Hepatocyte (in vitro differentiated cells): ENCODE data around the gene SCGB2B2. TPM values are rescaled to one million over a fixed set of nuclear protein-coding genes. Genes with fewer than 3 reads are reported as not detected.
"Not testable (repeated sequence)": the region's sequence is repeated elsewhere in the genome, so short reads cannot be mapped to it uniquely, and the experiment has no call there.

Experiments used
- DNase-seq: peaks from one replicate; pipeline ENCODE4 v3.0.0-alpha.2; 2016; ENCODE audit warnings: low spot score
- H2AFZ ChIP-seq: fragments of 200-600 bp; sonication (generic); 2 replicates; pipeline ENCODE4 v1.6.0; 2016; ENCODE audit warnings: antibody characterized with exemption, mild to moderate bottlenecking
- H3K27ac ChIP-seq: fragments of 200-600 bp; sonication (generic); 2 replicates; pipeline ENCODE4 v1.5.1; 2016; ENCODE audit warnings: mild to moderate bottlenecking
- H3K27me3 ChIP-seq: fragments of 200-600 bp; sonication (generic); 2 replicates; pipeline ENCODE4 v1.6.1; 2016
- H3K36me3 ChIP-seq: fragments of 200-600 bp; sonication (generic); replicated peaks from 2 replicates; pipeline ENCODE4 v1.5.1; 2016; ENCODE audit warnings: low read depth; ENCODE audit not compliant: insufficient read depth
- H3K4me1 ChIP-seq: fragments of 200-600 bp; sonication (generic); 2 replicates; pipeline ENCODE4 v1.5.1; 2016; ENCODE audit warnings: mild to moderate bottlenecking, moderate library complexity; ENCODE audit not compliant: insufficient read depth
- H3K4me2 ChIP-seq: fragments of 200-600 bp; sonication (generic); 2 replicates; pipeline ENCODE4 v1.6.0; 2016
- H3K4me3 ChIP-seq: fragments of 200-600 bp; sonication (generic); 2 replicates; pipeline ENCODE4 v1.5.1; 2016; ENCODE audit warnings: mild to moderate bottlenecking
- H3K79me2 ChIP-seq: fragments of 200-600 bp; sonication (generic); 2 replicates; pipeline ENCODE4 v1.6.0; 2017; ENCODE audit warnings: mild to moderate bottlenecking
- H3K9me2 ChIP-seq: fragments of 200-600 bp; sonication (generic); replicated peaks from 2 replicates; pipeline ENCODE4 v1.6.0; 2017; ENCODE audit warnings: mild to moderate bottlenecking; ENCODE audit not compliant: insufficient read depth
- H3K9me3 ChIP-seq: fragments of 200-600 bp; sonication (generic); 2 replicates; pipeline ENCODE4 v1.5.1; 2016; ENCODE audit warnings: low read depth, mild to moderate bottlenecking
- H4K20me1 ChIP-seq: fragments of 200-600 bp; sonication (generic); 2 replicates; pipeline ENCODE4 v1.6.0; 2016; ENCODE audit warnings: mild to moderate bottlenecking; ENCODE audit not compliant: insufficient read depth, poor library complexity, severe bottlenecking
- EZH2 ChIP-seq: fragments of 200-600 bp; sonication (generic); IDR thresholded peaks from 2 replicates; pipeline ENCODE4 v1.6.1; 2016; ENCODE audit warnings: antibody characterized with exemption, mild to moderate bottlenecking, borderline replicate concordance
- EZH2phosphoT487 ChIP-seq: fragments of 200-600 bp; sonication (generic); IDR thresholded peaks from one replicate; pipeline ENCODE4 v1.6.1; 2018; ENCODE audit warnings: antibody characterized with exemption, mild to moderate bottlenecking, low read depth, moderate library complexity; ENCODE audit not compliant: unreplicated experiment, severe bottlenecking
- WGBS: methylation state at CpG from one replicate; pipeline ENCODE4 v1.1.6; 2016; ENCODE audit warnings: low lambda C conversion rate; ENCODE audit errors: missing lambda C conversion rate; 5-methylcytosine and 5-hydroxymethylcytosine counted together
- polyA plus RNA-seq: library from polyadenylated mRNA; unstranded; fragments of >200 nt; fragmentation: Nextera tagmentation; extraction: Ambion mirVana; gene quantifications from 2 replicates; pipeline ENCODE4 v1.2.1, GENCODE V29; 2016
- total RNA-seq: library from RNA; depleted of rRNA; stranded (reverse); fragments of >200 nt; gene quantifications from 2 replicates; pipeline ENCODE4 v1.2.3, GENCODE V29; 2014
- TF ChIP-seq, protein P1 (sequence below): fragments of 200-600 bp; sonication (generic); IDR thresholded peaks from 2 replicates; pipeline ENCODE4 v1.5.1; 2016; ENCODE audit warnings: antibody characterized with exemption, mild to moderate bottlenecking; ENCODE audit not compliant: poor library complexity

SCGB2B2 gene
- total and polyA plus RNA-seq, 2 experiments from 2014 or later: 0.13 TPM; not detected in 1

DNA sequence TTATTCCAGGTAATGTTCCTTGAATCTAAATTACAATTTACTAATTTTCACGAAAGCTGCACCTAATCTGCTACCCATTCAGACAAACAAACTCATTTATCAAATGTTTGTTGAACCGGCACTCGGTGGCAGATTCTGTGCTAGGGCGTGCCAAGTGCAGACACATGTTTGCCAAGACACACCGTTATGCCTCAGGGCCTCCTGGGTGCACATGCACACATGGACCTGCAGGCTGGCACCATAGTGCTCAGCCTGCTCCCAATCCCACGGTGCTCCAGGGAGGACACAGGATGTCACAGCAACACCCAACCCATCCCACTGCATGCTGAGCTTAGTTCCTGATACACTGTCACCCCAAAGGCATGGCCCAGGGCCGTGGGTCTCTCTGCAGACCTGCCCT is 7.7 kb downstream of the SCGB2B2 start:
- Histone ChIP-seq H3K9me2 (no peaks in the 10 kb centered on the region), H3K4me1 (peaks cover 5% of the 10 kb centered on the region), H3K4me3 (no peak overlapping the region), H4K20me1 (no peaks in the 10 kb centered on the region), H3K36me3 (no peaks in the 10 kb centered on the region), H2AFZ (no peak overlapping the region), H3K9me3 (no peaks in the 10 kb centered on the region), H3K4me2 (no peak overlapping the region), H3K79me2 (no peaks in the 10 kb centered on the region), H3K27me3 (no peaks in the 10 kb centered on the region), H3K27ac (no peak overlapping the region)
- 93% methylated on average over 7 of the region's 7 CpGs for WGBS
- DNase-seq: no peak
- TF ChIP-seq, protein P1, sequence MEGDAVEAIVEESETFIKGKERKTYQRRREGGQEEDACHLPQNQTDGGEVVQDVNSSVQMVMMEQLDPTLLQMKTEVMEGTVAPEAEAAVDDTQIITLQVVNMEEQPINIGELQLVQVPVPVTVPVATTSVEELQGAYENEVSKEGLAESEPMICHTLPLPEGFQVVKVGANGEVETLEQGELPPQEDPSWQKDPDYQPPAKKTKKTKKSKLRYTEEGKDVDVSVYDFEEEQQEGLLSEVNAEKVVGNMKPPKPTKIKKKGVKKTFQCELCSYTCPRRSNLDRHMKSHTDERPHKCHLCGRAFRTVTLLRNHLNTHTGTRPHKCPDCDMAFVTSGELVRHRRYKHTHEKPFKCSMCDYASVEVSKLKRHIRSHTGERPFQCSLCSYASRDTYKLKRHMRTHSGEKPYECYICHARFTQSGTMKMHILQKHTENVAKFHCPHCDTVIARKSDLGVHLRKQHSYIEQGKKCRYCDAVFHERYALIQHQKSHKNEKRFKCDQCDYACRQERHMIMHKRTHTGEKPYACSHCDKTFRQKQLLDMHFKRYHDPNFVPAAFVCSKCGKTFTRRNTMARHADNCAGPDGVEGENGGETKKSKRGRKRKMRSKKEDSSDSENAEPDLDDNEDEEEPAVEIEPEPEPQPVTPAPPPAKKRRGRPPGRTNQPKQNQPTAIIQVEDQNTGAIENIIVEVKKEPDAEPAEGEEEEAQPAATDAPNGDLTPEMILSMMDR: no peak
- TF ChIP-seq EZH2 (no peak), EZH2phosphoT487 (no peak)

DNA sequence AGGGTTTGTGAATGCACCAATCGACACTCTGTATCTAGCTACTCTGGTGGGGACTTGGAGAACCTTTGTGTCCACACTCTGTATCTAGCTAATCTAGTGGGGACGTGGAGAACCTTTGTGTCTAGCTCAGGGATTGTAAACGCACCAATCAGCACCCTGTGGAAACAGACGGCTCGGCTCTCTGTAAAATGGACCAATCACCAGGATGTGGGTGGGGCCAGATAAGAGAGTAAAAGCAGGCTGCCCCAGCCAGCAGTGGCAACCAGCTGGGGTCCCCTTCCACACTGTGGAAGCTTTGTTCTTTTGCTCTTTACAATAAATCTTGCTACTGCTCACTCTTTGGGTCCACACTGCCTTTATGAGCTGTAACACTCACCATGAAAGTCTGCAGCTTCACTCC is 8.3 kb downstream of the SCGB2B2 start:
- H3K4me2 ChIP-seq, H3K27me3 ChIP-seq, H3K36me3 ChIP-seq, H3K4me1 ChIP-seq, H2AFZ ChIP-seq, DNase-seq, H3K9me3 ChIP-seq, H3K4me3 ChIP-seq, H3K79me2 ChIP-seq, H3K27ac ChIP-seq, H3K9me2 ChIP-seq, H4K20me1 ChIP-seq: not testable (repeated sequence)
- WGBS: 86% methylated on average over 5 of the region's 5 CpGs

DNA sequence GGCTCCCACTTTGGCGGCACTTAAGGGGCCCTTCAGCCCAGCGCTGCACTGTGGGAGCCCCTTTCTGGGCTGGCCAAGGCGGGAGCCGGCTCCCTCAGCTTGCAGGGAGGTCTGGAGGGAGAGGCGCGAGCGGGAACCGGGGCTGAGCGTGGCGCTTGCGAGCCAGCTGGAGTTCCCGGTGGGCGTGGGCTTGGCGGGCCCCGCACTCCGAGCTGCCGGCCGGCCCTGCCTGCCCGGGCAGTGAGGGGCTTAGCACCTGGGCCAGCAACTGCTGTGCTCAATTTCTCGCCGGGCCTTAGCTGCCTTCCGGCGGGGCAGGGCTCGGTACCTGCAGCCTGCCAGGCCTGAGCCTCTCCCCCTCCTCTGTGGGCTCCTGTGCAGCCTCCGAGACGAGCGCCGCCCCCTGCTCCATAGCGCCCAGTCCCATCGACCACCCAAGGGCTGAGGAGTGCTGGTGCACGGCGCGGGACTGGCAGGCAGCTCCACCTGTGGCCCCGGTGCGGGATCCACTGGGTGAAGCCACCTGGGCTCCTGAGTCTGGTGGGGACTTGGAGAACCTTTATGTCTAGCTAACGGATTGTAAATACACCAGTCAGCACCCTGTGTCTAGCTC is 8.8 kb downstream of the SCGB2B2 start:
- DNase-seq, H3K36me3 ChIP-seq, H4K20me1 ChIP-seq, H3K9me3 ChIP-seq, H2AFZ ChIP-seq, H3K4me1 ChIP-seq, H3K27me3 ChIP-seq, H3K79me2 ChIP-seq, H3K4me2 ChIP-seq, H3K4me3 ChIP-seq, H3K27ac ChIP-seq, H3K9me2 ChIP-seq: not testable (repeated sequence)
- 97% methylated on average over 35 of the region's 36 CpGs for WGBS

DNA sequence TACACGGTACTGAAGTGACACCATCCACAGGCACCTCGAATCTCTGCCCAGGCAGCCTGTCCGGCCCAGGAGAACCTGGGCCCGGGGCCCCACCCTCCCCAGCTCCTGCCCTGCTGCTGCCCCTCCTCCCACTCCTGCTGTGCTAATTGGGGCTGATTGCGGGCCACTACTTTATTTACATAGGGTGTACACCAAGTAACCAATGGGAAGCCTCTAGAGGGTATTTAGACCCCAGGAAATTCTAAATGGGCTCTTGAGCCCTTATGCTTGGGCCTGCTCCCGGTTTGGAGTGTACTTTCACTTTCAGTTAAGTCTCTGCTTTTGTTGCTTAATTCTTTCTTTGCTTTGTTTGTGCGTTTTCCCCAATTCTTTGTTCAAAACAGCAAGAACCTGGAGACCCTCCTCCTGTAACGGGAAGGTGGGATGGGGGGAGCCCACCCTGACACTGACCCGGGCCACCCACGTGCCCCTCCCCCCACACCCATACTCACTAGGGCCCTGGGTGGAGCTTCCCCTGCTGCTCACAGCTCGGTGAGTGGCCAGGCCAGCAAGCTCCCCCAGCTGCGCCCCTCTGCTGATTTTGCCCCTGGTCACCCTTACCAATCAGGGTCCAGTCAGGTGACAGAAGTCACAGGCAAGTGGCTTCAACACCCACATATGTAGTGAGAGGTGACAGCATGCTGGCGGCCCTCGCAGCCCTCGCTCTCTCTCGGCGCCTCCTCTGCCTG is 9.4 kb downstream of the SCGB2B2 start:
- no peak overlapping the region for H2AFZ ChIP-seq
- no peaks in the 10 kb centered on the region for H3K9me3 ChIP-seq
- H3K9me2 ChIP-seq: no peaks in the 10 kb centered on the region
- H3K36me3 ChIP-seq: no peaks in the 10 kb centered on the region
- no peaks in the 10 kb centered on the region for H3K27me3 ChIP-seq
- no peaks in the 10 kb centered on the region for H4K20me1 ChIP-seq
- no peaks in the 10 kb centered on the region for H3K79me2 ChIP-seq
- 82% methylated on average over 16 of the region's 17 CpGs for WGBS
- DNase-seq: no peak
- no peak for TF ChIP-seq EZH2phosphoT487
- TF ChIP-seq, protein P1: no peak
- TF ChIP-seq EZH2: no peak
- no peaks in the 10 kb centered on the region for H3K4me1 ChIP-seq
- H3K4me3 ChIP-seq: no peak overlapping the region
- H3K27ac ChIP-seq: no peak overlapping the region
- H3K4me2 ChIP-seq: peak overlapping the region; percentile 69
